ENCODE measurements around the gene GNPTG. TPM values are rescaled to one million over a fixed set of nuclear protein-coding genes. Genes with fewer than 3 reads are reported as not detected.
"Not testable (repeated sequence)": the region's sequence is repeated elsewhere in the genome, so short reads cannot be mapped to it uniquely, and the experiment has no call there.

Gene GNPTG
- polyA plus RNA-seq, 5 donors = 28.2 to 56.6 (median 45.1) TPM

DNA sequence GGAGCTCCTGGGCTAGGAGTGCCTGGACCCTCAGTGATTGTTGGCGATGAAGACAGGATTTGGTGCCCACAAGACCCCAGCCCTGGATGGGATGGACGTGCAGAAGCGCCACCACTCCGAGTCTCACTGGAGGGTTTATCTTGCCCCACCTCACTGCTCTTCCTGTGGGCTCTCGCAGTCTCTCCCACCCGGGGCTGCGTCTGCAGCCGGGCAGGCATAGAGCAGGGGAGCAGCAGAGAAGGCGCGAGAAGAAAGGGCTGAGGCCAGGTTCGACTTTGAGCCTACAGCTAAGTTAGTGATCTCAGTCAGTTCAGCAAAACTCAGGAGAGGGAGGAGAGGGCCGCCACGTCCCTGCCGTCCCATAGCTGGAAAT, 35.7 kb upstream of the GNPTG start:
- DNase-seq = no peak

DNA sequence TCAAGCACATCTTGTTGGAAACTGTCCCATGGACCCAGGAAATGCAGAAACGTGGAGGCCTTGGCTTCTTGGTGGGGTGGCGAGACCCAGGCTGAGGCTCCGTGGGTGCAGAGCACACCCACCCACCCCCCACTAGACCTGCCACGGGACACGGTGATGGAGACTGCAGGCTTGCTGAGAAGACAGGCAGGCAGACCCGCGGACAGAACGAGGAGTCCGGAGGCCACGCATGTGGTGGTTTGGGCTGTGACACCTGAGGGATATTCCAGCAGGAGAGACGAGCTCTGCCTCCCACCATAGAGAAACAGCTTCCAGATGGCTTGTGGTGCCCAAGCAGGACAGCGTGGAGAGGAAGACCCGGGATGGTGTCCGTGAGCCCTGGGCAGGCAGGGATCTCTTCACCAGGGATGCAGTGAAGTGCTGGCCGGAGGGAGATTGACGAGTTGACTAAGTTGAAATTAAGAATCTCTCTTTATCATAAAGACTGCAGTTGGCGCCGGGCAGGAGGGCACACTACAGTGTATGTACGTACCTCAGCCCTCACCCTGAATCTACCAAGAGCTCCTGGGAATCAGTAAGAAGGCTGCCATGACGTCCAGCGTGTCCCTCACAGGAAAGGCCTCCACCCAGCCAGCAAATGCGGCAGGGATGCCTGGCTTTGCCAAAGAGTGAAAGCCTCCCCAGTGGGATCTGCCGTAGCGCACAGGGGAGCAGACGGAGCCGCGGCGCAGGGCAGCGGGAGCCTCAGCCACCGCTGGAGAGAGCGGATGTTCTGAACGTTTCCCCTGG, 34.1 kb upstream of the GNPTG start:
- no peak for DNase-seq

DNA sequence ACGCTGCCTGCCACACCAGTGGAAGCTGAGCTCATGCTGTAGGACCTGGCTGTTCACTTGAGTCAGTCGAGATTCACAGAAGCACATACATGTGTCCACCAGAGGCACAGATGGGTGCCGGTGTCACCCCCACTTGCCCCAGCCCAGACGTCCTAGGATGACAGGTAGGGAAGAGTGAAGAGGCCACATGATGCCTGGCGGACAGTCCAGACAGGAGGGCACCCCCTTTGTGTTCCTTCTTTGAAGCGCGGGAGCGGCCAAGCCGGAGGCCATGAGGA, 33.5 kb upstream of the GNPTG start:
- no peak for DNase-seq

DNA sequence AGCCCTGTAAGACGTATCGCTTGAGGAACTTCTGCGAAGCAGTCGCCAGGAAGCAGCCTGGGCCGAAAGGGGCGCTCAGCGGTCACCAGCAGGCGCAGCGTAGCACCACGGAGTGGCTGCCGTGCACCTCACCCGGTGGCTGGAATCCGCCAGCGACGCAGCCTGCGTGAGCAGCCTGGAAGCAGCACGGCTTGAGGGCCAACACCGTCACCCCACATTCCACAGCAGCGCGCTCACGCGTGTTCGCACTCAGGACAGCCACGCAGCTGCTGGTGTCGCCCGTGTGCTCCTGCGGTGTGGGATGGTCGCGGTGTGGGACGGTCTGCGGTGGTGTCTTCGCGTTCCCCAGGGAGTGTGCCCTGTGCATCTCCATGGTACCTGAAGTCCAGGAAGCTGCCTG, 32.7 kb upstream of the GNPTG start:
- DNase-seq = no peak

DNA sequence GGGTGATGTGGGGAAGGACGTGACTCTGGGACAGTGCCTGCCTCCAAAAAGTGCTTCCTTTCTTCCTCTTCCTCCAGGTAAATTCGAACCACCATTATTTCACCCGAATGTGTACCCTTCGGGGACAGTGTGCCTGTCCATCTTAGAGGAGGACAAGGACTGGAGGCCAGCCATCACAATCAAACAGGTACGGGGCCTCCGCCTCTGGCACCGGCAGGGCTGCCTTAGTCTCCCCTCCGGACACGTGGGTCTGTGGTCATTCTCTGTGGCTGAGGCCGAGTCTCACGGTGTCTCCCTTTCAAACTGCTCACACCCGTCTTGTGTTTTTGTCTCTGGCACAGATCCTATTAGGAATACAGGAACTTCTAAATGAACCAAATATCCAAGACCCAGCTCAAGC, 31.6 kb upstream of the GNPTG start:
- DNase-seq = no peak

DNA sequence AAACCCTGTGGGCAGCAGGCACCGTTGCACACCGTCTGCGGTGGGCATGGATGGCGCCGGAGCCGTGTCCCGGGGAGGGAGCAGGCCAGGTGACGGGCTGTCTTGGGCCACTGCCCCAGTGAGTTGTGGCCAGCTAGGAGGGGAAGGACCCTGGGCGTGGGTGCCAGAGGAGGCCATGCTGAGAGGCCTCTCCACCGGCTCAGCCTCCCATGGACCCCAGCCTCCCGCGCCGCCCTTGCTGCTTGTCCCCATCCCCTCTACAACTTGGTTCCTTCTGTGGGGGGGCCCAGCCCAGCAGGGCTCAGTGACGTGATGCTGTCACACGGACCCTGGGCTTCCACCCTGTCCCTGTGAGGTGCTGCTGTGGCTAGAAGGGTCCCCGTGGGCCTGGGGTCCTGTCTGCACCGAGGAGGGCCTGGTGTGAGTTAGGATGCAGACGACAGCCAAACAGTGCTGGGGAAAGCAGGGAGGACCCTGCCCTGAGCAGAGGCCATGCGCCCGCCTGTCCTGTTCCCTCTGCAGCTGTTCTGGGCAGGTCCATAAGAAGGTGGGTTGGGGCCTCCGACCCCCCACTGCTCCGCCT, 31.0 kb upstream of the GNPTG start:
- DNase-seq = no peak

DNA sequence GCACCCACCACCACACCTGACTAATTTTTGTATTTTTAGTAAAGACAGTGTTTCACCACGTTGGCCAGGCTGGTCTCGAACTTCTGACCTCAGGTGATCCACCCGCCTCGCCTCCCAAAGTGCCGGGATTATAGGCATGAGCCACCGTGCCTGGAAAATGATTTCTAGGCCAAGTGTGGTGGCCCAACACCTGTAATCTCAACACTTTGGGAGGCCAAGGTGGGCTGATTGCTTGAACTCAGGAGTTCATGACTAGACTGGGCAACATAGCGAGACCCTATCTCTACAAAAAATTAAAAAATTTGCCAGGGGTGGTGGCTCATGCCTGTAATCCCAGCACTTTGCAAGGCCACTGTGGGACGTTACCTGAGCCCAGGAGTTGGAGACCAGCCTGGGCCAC, 29.3 kb upstream of the GNPTG start:
- no peak for DNase-seq

DNA sequence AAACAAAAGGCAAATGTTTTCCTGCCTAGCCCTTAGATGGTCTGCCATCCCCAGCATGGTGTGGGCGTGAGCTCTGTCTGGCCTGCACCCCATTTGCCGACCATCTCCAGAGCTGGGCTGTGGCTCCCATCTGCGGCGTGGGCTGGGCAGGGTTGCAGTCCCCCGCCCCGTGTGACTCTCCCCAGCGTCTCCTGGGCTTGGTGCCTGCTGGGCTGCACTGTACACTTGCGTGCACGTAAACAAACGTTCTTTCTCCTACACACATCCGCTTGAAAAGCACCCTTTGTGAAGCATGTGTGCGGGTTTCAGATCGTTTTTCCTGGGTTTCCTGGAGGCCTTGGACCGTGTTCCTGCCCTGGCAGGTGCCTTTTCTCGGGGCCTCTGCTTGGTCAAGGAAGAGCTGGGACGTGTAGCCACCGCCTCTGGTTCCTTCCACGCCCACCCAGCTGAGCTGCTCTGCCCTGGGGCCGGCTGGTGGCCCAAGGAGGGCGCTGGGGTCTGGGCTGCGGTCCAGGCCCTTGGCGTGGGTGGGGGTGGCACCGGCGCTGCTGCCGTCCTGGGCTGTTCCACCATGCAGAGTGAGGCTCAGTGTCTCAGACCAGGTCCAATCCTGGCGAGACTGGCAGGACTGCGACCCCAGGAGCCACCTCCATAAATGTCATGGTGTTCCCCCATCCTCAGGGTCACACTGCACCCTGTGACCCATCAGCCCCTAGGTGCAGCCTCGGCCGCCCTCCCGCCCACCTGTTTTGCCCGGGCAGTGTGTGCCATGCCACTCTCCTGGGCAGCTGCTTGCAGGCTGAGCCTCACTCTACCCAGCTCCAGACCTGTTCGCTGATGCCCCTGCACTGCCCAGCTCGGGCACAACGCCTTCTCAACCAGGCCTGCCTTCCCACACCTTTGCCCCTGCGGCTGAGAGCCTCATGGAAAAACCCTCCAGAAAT, 28.2 kb upstream of the GNPTG start:
- no peak for DNase-seq

DNA sequence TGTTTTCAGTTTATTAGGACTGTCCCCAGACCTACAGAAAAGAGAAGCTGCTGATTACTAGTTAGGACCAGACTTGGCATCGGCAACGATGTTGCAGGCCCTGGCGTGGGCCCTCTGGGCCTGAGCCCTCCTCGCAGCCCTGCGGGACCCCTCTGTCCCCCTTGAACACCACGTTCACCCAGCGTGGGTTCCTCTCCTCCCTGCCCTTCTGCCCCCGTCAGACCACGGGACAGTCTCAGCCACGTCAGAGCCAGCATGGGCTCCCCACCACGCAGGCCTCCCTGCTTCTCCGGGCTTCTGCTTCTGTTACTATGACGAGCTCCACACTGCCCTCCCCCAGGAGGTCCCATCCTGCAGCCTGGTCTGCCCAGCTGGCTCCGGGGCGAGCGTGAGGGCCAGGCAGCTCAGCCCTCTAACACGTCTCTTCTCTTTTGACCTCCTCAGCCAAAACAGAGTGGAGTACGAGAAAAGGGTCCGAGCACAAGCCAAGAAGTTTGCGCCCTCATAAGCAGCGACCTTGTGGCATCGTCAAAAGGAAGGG, 27.4 kb upstream of the GNPTG start:
- DNase-seq = no peak

DNA sequence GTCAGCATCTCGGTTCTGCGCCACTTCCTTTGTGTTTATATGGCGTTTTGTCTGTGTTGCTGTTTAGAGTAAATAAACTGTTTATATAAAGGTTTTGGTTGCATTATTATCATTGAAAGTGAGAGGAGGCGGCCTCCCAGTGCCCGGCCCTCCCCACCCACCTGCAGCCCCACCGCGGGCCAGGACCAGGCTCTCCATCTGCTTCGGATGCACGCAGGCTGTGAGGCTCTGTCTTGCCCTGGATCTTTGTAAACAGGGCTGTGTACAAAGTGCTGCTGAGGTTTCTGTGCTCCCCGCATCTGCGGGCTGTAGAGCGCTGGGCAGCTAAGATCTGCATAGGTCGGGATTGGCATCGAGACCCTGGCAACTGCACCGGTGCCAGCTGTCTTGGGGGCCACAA, 26.5 kb upstream of the GNPTG start:
- DNase-seq = no peak

DNA sequence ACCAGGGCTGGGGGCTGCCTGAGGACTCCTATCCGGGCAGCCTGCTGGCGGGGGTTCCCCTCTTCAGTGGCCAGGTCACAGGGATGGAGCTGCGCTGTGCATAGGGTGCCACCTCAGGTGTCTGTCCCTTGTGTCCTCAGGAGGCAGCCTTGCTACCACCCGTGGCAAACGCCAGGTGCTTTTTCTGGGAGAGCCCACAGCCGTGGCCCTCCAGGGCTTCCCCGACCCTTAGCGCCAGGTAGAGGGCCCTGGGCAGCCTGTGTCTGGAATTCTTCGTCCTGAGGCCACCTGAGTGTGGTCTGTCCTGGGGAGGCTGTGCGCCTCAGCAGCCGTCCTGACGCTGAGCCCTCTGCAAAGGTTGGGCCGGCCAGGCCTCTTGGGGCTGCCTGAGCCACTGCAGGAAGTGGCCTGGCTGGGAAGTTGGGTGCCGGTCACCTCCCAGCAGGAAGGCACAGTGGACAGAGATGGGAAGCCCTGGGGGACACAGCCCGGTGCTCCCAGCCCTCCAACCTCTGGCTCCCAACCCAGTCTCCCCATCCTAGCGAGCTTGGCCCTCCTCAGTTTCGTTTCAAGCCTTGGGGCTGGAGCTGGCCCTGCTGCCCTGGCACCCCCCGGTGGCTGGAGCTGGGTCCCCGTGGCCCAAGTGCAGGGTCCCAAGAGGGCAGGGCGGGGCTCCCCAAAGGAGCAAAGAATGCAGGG, 25.9 kb upstream of the GNPTG start:
- DNase-seq = no peak

DNA sequence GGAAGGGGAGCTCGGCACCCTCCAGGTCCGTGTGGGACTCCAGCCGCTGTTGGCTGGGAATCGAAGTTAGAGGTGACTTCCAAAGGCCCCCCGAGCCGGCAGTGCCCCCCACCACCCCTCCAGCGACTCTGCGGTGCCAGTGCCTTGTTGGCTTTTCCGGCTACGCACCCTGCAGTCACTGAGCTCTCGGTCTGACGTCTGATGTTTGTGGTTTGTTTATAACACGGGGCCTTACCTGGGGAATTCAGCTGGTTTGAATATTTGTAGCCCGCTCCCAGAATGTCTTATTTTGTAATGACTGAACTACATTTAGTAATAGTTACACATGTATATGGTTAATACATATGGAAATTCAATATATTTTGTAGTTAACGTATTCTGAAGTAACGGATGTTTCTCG, 25.3 kb upstream of the GNPTG start:
- DNase-seq = no peak

DNA sequence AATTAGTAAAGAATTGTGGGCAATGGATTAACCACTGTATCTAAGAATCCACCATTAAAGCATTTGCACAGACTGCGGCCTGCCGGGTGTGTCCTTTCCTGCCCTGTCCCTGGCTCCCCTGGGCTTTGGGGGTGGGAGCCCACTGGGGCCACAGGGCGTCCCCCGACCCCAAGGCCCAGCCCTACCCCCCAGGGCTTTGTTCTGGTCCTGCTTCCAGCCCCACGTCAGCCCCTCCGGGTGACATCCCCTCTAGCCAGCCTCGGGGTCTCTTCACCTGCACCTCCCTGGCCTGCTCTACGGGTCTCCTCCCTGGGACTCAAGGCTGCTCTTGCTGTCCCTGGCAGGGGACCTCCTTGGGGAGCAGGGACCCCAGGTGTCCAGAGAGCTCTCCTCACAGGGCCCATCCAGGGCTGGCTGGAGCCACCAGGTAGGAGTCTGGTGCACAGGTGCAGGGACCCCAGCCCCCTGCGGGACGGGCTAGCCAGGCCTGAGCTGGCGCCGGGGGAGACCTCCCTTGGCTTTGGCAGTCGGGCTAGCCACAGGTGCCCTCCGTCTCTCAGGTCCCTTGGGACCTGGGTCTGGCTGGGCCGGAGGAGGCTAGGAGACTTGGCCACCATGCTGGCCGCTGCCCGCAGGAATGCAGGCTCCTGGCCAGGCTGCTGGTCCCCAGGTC, 24.6 kb upstream of the GNPTG start:
- no peak for DNase-seq

DNA sequence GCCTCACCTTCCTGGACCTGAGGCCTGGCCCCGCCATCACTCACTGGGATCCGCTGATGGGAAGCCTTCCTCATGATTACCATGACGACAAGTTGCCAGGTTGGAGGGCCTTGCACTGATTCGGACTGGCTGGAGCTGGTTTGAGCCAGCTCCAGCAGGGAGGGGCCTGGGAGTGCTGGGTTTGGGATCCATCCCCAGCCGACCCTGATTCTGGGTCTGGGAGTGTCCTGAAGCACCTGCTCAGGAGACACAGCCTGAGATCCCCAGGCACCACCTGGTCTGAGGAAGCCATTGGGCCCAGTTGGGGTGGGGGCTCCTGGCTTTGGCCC, 24.1 kb upstream of the GNPTG start:
- DNase-seq = no peak

DNA sequence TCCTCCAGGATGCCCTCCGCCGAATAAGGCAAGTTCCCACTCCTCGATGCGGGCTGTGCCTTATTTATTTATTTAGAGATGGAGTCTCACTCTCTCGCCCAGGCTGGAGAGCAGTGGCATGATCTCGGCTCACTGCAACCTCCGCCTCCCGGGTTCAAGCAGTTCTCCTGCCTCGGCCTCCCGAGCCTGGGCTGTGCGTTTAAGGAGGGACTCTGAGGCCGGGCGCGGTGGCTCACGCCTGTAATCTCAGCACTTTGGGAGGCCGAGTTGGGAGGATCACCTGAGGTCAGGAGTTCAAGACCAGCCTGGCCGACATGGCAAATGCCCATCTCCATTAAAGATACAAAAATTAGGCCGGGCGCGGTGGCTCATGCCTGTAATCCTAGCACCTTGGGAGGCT, 23.6 kb upstream of the GNPTG start:
- DNase-seq = not testable (repeated sequence)

DNA sequence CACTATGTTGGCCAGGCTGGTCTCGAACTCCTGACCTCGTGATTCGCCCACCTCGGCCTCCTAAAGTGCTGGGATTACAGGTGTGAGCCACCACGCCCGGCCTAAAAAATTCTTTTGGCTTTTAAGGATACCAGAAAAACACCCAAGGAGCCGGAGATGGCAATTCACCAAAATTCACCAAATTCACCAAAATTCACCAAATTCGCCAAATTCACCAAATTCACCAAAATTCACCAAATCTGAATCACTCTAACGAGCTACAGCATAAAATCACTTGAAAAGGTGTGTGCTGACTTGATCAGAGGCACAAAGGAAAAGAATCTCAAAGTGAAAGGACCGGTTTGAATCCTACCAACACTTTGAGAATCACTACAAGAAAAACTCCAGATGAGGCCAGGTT, 22.8 kb upstream of the GNPTG start:
- DNase-seq = not testable (repeated sequence)

DNA sequence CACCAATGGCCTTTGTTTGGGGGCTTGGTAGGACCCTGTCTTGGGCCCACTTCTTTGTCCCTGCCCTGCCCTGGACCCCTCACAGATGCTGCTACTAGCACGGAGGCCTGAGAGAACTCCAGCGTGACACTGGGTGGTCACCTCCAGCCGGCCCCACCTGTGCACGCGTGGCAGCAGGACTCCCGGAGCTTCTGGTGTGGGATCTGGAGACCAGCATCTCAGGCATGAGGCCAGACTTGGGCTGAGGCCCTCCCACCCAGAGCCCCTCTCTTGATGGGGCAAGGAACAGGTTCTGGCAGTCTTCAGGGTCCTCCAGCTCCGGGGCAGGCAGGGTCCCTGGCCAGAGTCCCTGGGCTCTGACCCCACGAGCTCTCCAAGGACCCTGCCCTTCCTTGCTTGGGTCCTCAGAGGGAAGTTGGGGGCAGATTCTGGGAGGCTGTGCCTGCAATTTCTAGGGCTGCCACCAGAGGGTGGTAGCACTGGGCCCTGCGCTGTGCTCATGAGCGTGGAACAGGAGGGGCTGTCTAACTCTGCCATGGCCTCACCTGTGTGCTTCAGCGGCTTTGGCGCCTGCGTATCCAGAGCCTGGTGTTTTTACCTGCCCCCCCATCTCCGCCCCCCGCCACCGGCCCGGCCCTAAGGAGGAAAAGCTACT, 21.3 kb upstream of the GNPTG start:
- no peak for DNase-seq

DNA sequence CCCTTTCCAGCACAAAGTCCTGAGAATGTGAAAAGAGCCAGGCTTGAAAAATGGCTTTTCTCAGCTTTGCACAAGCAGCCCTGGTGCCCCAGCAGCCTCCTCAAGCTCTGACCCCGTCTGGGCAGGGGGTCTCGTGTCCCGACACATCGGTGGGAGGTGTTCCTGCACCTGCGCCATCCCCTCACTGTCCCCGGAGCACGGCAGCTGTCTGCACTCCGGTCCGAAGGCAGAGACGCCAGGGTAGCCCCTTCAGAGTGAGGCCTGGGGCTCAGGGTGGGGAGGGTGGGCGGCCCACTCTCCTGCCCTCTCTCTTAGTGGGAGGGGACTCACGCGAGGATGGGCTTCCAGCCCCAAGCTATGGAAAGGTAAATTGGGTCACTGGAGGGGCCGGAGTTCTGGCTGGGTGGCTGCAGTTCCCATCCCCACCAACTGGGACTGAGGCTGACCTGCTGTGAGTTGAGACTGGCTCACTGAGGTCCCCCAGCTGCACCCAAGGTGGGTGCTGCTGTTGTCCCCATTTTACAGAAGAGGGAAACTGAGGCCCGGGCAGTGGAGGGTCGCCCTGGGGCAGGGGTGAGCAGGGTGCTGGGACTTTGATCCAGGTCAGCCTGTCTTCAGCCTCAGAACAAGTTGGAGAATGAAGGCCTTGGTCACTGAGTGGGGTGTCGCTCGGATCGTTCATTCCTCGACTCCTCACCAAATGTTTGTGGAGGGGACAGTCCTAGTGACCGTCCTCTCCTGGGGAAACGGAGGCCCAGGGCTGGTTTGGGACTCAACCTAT, 20.6 kb upstream of the GNPTG start:
- no peak for DNase-seq

DNA sequence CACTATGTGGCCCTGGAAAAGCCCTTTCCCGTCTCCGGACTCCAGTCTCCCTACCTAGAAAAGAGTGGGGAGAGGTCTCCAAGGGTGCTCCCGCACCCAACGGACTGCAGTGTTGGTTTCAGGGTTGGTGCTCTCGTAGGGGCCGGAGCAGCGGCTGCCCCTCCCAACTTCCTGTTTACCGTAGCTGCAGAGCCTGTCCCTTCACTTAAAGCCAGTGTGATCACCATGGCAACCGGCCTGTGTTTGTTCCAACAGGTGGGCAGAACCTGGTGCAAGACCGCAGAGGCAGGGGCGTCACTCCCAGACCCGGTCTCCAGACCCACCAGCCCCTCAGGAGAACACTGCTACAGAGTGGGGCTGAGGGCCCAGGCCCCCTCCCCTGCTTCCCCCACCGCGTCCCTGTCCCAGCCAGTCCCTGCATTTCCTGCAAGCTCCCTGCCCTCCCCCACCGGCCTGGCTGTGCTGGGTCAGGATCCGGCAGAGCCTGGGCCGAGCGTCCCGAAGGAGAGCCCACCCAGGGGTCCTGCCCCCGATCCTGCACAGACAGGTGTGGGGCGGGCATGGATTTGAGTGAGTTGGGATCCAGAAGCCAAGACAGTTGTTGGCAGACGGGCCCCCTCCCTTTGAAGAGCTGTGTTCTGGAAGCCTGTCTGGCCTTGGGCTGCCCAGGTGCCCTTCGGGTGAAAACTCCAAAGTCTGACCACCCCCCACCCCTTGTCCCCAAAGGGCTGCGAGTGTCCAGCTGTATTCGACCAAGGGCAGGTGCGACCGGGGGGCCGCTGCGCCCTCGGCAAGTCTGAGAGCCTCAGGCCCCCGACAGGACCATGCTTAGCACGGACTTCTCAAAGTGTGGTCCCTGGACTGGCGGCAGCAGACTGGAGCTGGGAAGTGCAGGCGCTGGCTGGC, 19.8 kb upstream of the GNPTG start:
- DNase-seq = peak; percentile 71 to 74

Measured in right lung (tissue), 5 donors.